K562 (cell line): ENCODE measurements around the gene ZNF865. TPM values are rescaled to one million over a fixed set of nuclear protein-coding genes. Genes with fewer than 3 reads are reported as not detected.

Experiments
- CC2D1A ChIP-seq: fragments of 450-650 bp; IDR thresholded peaks from 2 replicates; pipeline ENCODE4 v1.6.1; 2017; ENCODE audit warnings: mild to moderate bottlenecking
- DMBX1 ChIP-seq: fragments of 250-450 bp; sonication (Bioruptor Pico); IDR thresholded peaks from 2 replicates; pipeline ENCODE4 v1.8.0; 2022; ENCODE audit warnings: inconsistent platforms, mild to moderate bottlenecking, moderate library complexity, borderline replicate concordance
- DPF2 ChIP-seq: fragments of 450-650 bp; IDR thresholded peaks from 2 replicates; pipeline ENCODE4 v1.6.1; 2016
- JUND ChIP-seq, 2 experiments: IDR thresholded peaks; 2 replicates in 1 of 2; 3 replicates in 1 of 2; pipeline ENCODE4 v1.6.1; 2011; ENCODE audit warnings: borderline replicate concordance in 2 of 2, low read depth in 2 of 2, low read length in 2 of 2, improper control_type of control experiment in 1 of 2, missing biosample characterization in 1 of 2, missing genetic modification characterization in 1 of 2, missing genetic modification reagents in 1 of 2
- RBBP5 ChIP-seq: fragments of 200-600 bp; sonication (generic); IDR thresholded peaks from 2 replicates; pipeline ENCODE4 v1.6.1; 2012; ENCODE audit warnings: borderline replicate concordance, mild to moderate bottlenecking, low read length, control low read depth, inconsistent platforms; ENCODE audit not compliant: insufficient read depth, poor library complexity, severe bottlenecking
- TAF9B ChIP-seq: fragments of 450-650 bp; IDR thresholded peaks from 2 replicates; pipeline ENCODE4 v1.6.1; 2018; ENCODE audit warnings: mild to moderate bottlenecking; ENCODE audit not compliant: partially characterized antibody
- TFAM ChIP-seq: fragments of 250-450 bp; sonication (Bioruptor Pico); conservative IDR thresholded peaks from 2 replicates; pipeline ENCODE4 v1.5.0; 2021; ENCODE audit warnings: mild to moderate bottlenecking, moderate library complexity
- TOE1 ChIP-seq, 2 experiments: fragments of 450-650 bp in 1 of 2; sonication (generic) in 1 of 2; formaldehyde crosslinking in 1 of 2; IDR thresholded peaks; 2 replicates each; pipeline versions ENCODE4 v1.7.1 to v1.8.0; 2016 to 2022; ENCODE audit warnings: borderline replicate concordance in 2 of 2, mild to moderate bottlenecking in 2 of 2, antibody characterized with exemption in 1 of 2, inconsistent platforms in 1 of 2, low read depth in 1 of 2, missing genetic modification reagents in 1 of 2, moderate library complexity in 1 of 2
- ZNF121 ChIP-seq: sonication (generic); formaldehyde crosslinking; conservative IDR thresholded peaks from 2 replicates; pipeline ENCODE4 v1.8.0; 2022; ENCODE audit warnings: missing genetic modification reagents
- ZNF124 ChIP-seq: sonication (generic); formaldehyde crosslinking; IDR thresholded peaks from 2 replicates; pipeline ENCODE4 v1.8.1; 2022; ENCODE audit warnings: missing genetic modification reagents
- ZNF143 ChIP-seq: sonication (generic); formaldehyde crosslinking; IDR thresholded peaks from 2 replicates; pipeline ENCODE4 v1.9.0; 2022; ENCODE audit warnings: mild to moderate bottlenecking, missing genetic modification reagents
- ZNF561 ChIP-seq: fragments of 450-650 bp; formaldehyde crosslinking; conservative IDR thresholded peaks from 2 replicates; pipeline ENCODE4 v1.4.0; 2020; ENCODE audit warnings: mild to moderate bottlenecking, moderate library complexity
- ZNF699 ChIP-seq: fragments of 250-450 bp; sonication (Bioruptor Pico); IDR thresholded peaks from 2 replicates; pipeline ENCODE4 v1.8.0; 2021; ENCODE audit warnings: mild to moderate bottlenecking, moderate library complexity; ENCODE audit not compliant: insufficient replicate concordance
- ZNF717 ChIP-seq: fragments of 250-450 bp; sonication (Bioruptor Pico); IDR thresholded peaks from 2 replicates; pipeline ENCODE4 v1.5.0; 2021
- polyA plus RNA-seq, 8 experiments: library from polyadenylated mRNA; depleted of rRNA in 4 of 8; stranded (reverse) in 5 of 8; unstranded in 3 of 8; fragments of >200 nt; fragmentation: Nextera tagmentation in 2 of 8; fragmentation: Illumina TruSeq in 1 of 8; extraction: Ambion mirVana in 2 of 8; extraction: Trizol in 1 of 8; gene quantifications; 2 replicates each; pipeline versions ENCODE4 v1.2.1 to v1.2.3, GENCODE V29; 2011 to 2014; ENCODE audit warnings: inconsistent platforms in 1 of 8, missing spikeins in 1 of 8
- total RNA-seq, 7 experiments: library from RNA; depleted of rRNA in 6 of 7; stranded (reverse); fragments of >200 nt in 6 of 7; fragmentation: Illumina TruSeq in 2 of 7; extraction: Trizol in 2 of 7; gene quantifications; 2 replicates each; pipeline versions ENCODE4 v1.2.1 to v1.2.3, GENCODE V29; 2011 to 2021; ENCODE audit warnings: low replicate concordance in 1 of 7
- TF ChIP-seq, protein P1 (sequence below): fragments of 250-450 bp; sonication (Bioruptor Pico); IDR thresholded peaks from 2 replicates; pipeline ENCODE4 v1.9.0; 2021; ENCODE audit warnings: mild to moderate bottlenecking, inconsistent platforms
- TF ChIP-seq, protein P2 (sequence below), 2 experiments: fragments of 450-650 bp; formaldehyde crosslinking in 1 of 2; IDR thresholded peaks; 2 replicates each; pipeline versions ENCODE4 v1.4.0 to v1.6.1; 2014 to 2020; ENCODE audit warnings: mild to moderate bottlenecking in 2 of 2, borderline replicate concordance in 1 of 2, low read depth in 1 of 2

The ZNF865 gene
- total and polyA plus RNA-seq, 9 of the 15 experiments (the other 6 are each of a cell fraction or from before 2014, with no cell fraction given): 0.40 to 18.8 (median 1.6) TPM; not detected in 2

DNA sequence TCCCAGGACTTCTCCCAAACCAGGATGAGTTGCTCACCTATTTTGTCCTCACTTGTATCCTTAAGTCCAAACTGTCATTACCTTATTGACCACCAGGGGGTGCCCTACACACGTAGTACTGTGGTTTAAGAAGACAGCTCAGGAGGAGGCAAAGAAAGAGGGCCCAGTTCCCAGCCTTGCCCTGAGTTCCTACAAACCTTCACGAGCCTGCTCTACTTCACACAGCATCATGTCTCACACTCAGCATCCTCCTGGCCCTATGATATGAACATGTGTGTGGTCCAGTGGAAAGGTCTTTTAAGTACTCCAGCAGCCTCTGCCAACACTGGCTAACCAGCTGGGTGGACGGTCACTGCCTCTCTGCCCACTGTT is 27.0 kb downstream of the ZNF865 start (continued):
- TF ChIP-seq RBBP5 (no peak), CC2D1A (peak; percentile 53; the same call in 1 of the 2 replicates), ZNF124 (CRISPR knock-in tag) (no peak), DPF2 (no peak), ZNF561 (CRISPR knock-in tag) (no peak), ZNF121 (no peak), TAF9B (no peak), ZNF717 (CRISPR knock-in tag) (no peak), ZNF699 (no peak), TFAM (CRISPR knock-in tag) (no peak), ZNF143 (CRISPR knock-in tag) (no peak), JUND (IDR thresholded peaks at IDR 0.05; ENCODE audit: borderline replicate concordance, low read depth, low read length) (0 out of 2 replicates have a peak, but pooled peaks have one; percentile 26), JUND (tag; IDR thresholded peaks at IDR 0.05; ENCODE audit: borderline replicate concordance, low read depth, low read length) (no peak), TOE1 (IDR thresholded peaks at IDR 0.05; ENCODE audit: borderline replicate concordance) (no peak), TOE1 (CRISPR knock-in tag; IDR thresholded peaks at IDR 0.05; ENCODE audit: borderline replicate concordance, low read depth) (no peak), DMBX1 (CRISPR knock-in tag) (no peak)
- TF ChIP-seq, protein P1, sequence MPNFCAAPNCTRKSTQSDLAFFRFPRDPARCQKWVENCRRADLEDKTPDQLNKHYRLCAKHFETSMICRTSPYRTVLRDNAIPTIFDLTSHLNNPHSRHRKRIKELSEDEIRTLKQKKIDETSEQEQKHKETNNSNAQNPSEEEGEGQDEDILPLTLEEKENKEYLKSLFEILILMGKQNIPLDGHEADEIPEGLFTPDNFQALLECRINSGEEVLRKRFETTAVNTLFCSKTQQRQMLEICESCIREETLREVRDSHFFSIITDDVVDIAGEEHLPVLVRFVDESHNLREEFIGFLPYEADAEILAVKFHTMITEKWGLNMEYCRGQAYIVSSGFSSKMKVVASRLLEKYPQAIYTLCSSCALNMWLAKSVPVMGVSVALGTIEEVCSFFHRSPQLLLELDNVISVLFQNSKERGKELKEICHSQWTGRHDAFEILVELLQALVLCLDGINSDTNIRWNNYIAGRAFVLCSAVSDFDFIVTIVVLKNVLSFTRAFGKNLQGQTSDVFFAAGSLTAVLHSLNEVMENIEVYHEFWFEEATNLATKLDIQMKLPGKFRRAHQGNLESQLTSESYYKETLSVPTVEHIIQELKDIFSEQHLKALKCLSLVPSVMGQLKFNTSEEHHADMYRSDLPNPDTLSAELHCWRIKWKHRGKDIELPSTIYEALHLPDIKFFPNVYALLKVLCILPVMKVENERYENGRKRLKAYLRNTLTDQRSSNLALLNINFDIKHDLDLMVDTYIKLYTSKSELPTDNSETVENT (CRISPR knock-in tag): no peak
- TF ChIP-seq, protein P2, sequence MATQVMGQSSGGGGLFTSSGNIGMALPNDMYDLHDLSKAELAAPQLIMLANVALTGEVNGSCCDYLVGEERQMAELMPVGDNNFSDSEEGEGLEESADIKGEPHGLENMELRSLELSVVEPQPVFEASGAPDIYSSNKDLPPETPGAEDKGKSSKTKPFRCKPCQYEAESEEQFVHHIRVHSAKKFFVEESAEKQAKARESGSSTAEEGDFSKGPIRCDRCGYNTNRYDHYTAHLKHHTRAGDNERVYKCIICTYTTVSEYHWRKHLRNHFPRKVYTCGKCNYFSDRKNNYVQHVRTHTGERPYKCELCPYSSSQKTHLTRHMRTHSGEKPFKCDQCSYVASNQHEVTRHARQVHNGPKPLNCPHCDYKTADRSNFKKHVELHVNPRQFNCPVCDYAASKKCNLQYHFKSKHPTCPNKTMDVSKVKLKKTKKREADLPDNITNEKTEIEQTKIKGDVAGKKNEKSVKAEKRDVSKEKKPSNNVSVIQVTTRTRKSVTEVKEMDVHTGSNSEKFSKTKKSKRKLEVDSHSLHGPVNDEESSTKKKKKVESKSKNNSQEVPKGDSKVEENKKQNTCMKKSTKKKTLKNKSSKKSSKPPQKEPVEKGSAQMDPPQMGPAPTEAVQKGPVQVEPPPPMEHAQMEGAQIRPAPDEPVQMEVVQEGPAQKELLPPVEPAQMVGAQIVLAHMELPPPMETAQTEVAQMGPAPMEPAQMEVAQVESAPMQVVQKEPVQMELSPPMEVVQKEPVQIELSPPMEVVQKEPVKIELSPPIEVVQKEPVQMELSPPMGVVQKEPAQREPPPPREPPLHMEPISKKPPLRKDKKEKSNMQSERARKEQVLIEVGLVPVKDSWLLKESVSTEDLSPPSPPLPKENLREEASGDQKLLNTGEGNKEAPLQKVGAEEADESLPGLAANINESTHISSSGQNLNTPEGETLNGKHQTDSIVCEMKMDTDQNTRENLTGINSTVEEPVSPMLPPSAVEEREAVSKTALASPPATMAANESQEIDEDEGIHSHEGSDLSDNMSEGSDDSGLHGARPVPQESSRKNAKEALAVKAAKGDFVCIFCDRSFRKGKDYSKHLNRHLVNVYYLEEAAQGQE (IDR thresholded peaks at IDR 0.05; ENCODE audit: borderline replicate concordance): peak; percentile 76; the same call in 1 of the 2 replicates
- TF ChIP-seq, protein P2 (CRISPR knock-in tag; IDR thresholded peaks at IDR 0.05; ENCODE audit: low read depth): no peak
